ENCODE data around the gene TEKTIP1. TPM values are rescaled to one million over a fixed set of nuclear protein-coding genes. Genes with fewer than 3 reads are reported as not detected.

TEKTIP1 gene
- total RNA-seq, result 0.51 TPM
- long read RNA-seq, partial matches to known transcripts, result 0 of 1 reads
- long read RNA-seq, other reads (novel, unspliced or antisense), result 1 of 1 reads

- no peak for DNase-seq (ENCODE audit: low spot score)
These were observed at the start of gene TEKTIP1 for GRCh38 chr19:3538965-3539755. TSS of gene TEKTIP1 (plus strand) at chr19:3539174. CDS start at chr19:3539178, 4 bp downstream.

GRCh38 chr19:3491396-3492119 is 47.4 kb upstream of the TEKTIP1 start:
- DNase-seq (ENCODE audit: low spot score), result no peak

- DNase-seq (ENCODE audit: low spot score), result no peak
These were observed 46.7 kb upstream of the TEKTIP1 start for GRCh38 chr19:3492131-3492839.

- no peak for DNase-seq (ENCODE audit: low spot score)
These were observed 46.1 kb upstream of the TEKTIP1 start for GRCh38 chr19:3492919-3493318.

GRCh38 chr19:3493651-3494050 is 45.3 kb upstream of the TEKTIP1 start:
- DNase-seq (ENCODE audit: low spot score), result no peak

GRCh38 chr19:3494051-3494450 is 44.9 kb upstream of the TEKTIP1 start:
- no peak for DNase-seq (ENCODE audit: low spot score)

GRCh38 chr19:3494559-3494958 is 44.4 kb upstream of the TEKTIP1 start:
- no peak for DNase-seq (ENCODE audit: low spot score)

GRCh38 chr19:3496392-3497273 is 42.3 kb upstream of the TEKTIP1 start:
- no peak for DNase-seq (ENCODE audit: low spot score)

- no peak for DNase-seq (ENCODE audit: low spot score)
These were observed 41.0 kb upstream of the TEKTIP1 start for GRCh38 chr19:3497757-3498520.

GRCh38 chr19:3499738-3500428 is 39.1 kb upstream of the TEKTIP1 start:
- no peak for DNase-seq (ENCODE audit: low spot score)

- DNase-seq (ENCODE audit: low spot score), result peak; percentile 97
These were observed 38.4 kb upstream of the TEKTIP1 start, which contains the start of gene DOHH for GRCh38 chr19:3500429-3501101. TSS of gene DOHH (minus strand) at chr19:3500674. CDS start at chr19:3496814, 3,860 bp downstream.

GRCh38 chr19:3501780-3502179 is 37.2 kb upstream of the TEKTIP1 start:
- no peak for DNase-seq (ENCODE audit: low spot score)

GRCh38 chr19:3503036-3503572 is 35.9 kb upstream of the TEKTIP1 start:
- DNase-seq (ENCODE audit: low spot score), result no peak

- DNase-seq (ENCODE audit: low spot score), result no peak
These were observed 34.2 kb upstream of the TEKTIP1 start for GRCh38 chr19:3504735-3505134.

GRCh38 chr19:3505598-3506383 is 33.2 kb upstream of the TEKTIP1 start, which contains the start of gene FZR1:
TSS of gene FZR1 (plus strand) at chr19:3506311. CDS start at chr19:3522990, 16,679 bp downstream.
- DNase-seq (ENCODE audit: low spot score), result peak; percentile 100

GRCh38 chr19:3506384-3507340 is 32.3 kb upstream of the TEKTIP1 start:
- DNase-seq (ENCODE audit: low spot score), result no peak
